ENCODE measurements around the gene HELZ2. TPM values are rescaled to one million over a fixed set of nuclear protein-coding genes. Genes with fewer than 3 reads are reported as not detected.
A peak's percentile ranks its signal among the peaks of the same experiment; 100 is the strongest.

HELZ2 gene
- total and polyA plus RNA-seq, 2 donors (not counting 1 experiment from before 2014, with no cell fraction given), result 36.3 to 52.6 TPM

DNA sequence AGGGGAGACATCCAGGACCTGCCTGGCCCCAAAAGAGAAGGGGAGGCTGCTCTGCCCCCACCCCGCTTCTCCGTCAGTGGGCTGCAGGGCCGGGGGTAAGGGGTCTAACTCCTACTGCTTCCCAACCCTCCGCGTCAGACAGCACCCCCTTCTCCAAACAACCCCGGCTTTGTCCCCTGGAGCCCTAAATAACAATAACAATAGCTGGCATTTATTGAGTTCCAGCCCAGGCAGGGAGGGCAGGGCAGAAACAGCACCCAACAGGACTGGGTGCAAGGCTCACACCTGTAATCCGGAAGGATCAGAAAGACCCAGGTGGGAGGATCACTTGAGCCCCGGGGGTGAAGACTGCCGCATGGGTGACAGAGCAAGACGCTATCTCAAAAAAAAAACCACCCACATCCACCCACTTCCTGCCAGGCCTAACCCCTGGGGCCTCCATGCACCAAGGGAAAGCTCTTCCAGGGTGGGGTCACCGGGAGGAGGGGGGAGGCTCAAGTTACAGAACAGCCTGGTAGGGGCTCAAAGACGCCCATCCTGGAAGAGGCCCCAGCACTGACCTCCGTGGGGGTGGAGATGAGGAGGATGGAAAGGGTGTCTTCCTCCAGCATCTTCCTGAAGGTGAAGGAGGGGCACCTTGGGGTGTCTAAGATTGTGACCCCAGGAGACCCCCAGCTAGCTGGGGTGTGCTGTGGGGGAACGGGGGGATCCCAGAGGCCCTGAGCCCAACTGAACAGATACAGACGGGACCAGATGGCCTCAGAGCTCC, 21.4 kb downstream of the HELZ2 start:
- H3K27me3 ChIP-seq (replicated peaks in 1 of 4; ENCODE audit: control extremely low read depth in 1 of 4, control insufficient read depth in 3 of 4, insufficient read depth in 4 of 4, low read length in 3 of 4), result peaks cover 0 to 5% (median 1%) of the 10 kb centered on the region in 4 experiments
- Mint-ChIP-seq H3K9me3 (ENCODE audit: insufficient read depth) (no peaks in the 10 kb centered on the region), H3K4me3 (peak overlapping the region; percentile 86), H3K4me1 (peaks cover 55% of the 10 kb centered on the region), H3K27ac (peak overlapping the region; percentile 89), H3K27me3 (no peaks in the 10 kb centered on the region)
- ChIA-PET POLR2A (interaction anchor here (0.6 to 2.3 kb wide), 14 partner anchors 10 to 593 kb away, joined by 3 to 9 read pairs (median 6); partner anchors contain the start of genes GMEB2, HELZ2, PPDPF and PTK6), CTCF (interaction anchor here (1.0 to 2.4 kb wide), 5 partner anchors 10 to 56 kb away, joined by 3 to 12 read pairs (median 7); partner anchors contain the start of gene PTK6)
- peak overlapping the region in 4 of 5 experiments; percentile 16 to 63 (median 27) for H3K4me3 ChIP-seq (ENCODE audit: control extremely low read depth in 1 of 5, extremely low read depth in 1 of 5, insufficient read depth in 1 of 5, low read depth in 2 of 5, low read length in 4 of 5)
- H3K36me3 ChIP-seq (replicated peaks in 1 of 2; ENCODE audit: control extremely low read depth in 1 of 2, control insufficient read depth in 1 of 2, extremely low read depth in 1 of 2, insufficient read depth in 2 of 2, low read length in 1 of 2), result no peaks in the 10 kb centered on the region
- H3K4me2 ChIP-seq (replicated peaks; ENCODE audit: low read depth, low read length, poor library complexity, severe bottlenecking), result peak overlapping the region; percentile 92
- H3K4me1 ChIP-seq (ENCODE audit: control insufficient read depth in 2 of 2, insufficient read depth in 2 of 2, low read length in 2 of 2), result peaks cover 38 to 57% of the 10 kb centered on the region in 2 donors
- TF ChIP-seq EZH2 (IDR thresholded peaks at IDR 0.05; ENCODE audit: borderline replicate concordance, insufficient read depth, low read depth, low read length, poor library complexity, severe bottlenecking), result no peak
- TF ChIP-seq, protein P1, sequence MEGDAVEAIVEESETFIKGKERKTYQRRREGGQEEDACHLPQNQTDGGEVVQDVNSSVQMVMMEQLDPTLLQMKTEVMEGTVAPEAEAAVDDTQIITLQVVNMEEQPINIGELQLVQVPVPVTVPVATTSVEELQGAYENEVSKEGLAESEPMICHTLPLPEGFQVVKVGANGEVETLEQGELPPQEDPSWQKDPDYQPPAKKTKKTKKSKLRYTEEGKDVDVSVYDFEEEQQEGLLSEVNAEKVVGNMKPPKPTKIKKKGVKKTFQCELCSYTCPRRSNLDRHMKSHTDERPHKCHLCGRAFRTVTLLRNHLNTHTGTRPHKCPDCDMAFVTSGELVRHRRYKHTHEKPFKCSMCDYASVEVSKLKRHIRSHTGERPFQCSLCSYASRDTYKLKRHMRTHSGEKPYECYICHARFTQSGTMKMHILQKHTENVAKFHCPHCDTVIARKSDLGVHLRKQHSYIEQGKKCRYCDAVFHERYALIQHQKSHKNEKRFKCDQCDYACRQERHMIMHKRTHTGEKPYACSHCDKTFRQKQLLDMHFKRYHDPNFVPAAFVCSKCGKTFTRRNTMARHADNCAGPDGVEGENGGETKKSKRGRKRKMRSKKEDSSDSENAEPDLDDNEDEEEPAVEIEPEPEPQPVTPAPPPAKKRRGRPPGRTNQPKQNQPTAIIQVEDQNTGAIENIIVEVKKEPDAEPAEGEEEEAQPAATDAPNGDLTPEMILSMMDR (IDR thresholded peaks at IDR 0.05), result no peak
- DNase-seq, result peak; percentile 90
- peaks cover 7% of the 10 kb centered on the region for H4K20me1 ChIP-seq (ENCODE audit: control insufficient read depth, insufficient read depth, low read length, poor library complexity, severe bottlenecking)
- H3K79me2 ChIP-seq (ENCODE audit: control insufficient read depth, insufficient read depth, low read length), result no peaks in the 10 kb centered on the region
- peaks cover 0 to 11% (median 0%) of the 10 kb centered on the region in 3 donors for H3K9me3 ChIP-seq (ENCODE audit: control extremely low read depth in 1 of 3, control insufficient read depth in 2 of 3, insufficient read depth in 1 of 3, low read length in 2 of 3)
- intact Hi-C loops (cut with micrococcal nuclease), result loop anchor here (1.0 to 2.0 kb wide), 6 partner anchors 10 to 312 kb away; partner anchors contain the start of gene PPDPF
- H3K9ac ChIP-seq (ENCODE audit: low read length), result peak overlapping the region; percentile 42
- ATAC-seq (ENCODE audit: low read depth), result peak; percentile 37
- 19% methylated on average over 6 of the region's 15 CpGs for WGBS (ENCODE audit: insufficient coverage)
- H3K27ac ChIP-seq (ENCODE audit: low read length in 2 of 2), result peak overlapping the region; percentile 79 to 84
- no peak overlapping the region for H2AFZ ChIP-seq (ENCODE audit: insufficient read depth, low read depth, low read length, poor library complexity, severe bottlenecking)

DNA sequence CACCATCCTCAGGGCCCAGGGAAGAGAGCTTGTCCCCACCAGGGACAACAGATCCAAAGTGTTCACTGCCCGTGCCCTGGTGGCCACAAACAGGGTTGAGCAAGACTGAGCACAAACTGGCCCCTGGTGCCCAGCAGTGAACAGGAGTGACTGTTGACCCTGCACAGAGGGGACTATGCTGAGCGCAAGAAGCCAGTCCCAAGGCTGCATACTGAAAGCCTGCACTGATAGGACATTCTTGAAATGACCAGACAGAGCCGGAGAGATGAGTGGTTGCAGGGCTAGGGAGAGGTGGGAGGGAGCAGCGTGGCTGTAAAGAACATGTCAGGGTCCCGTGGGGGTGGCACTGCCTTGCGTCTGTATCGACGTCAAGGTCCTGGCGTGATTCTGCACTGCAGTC, 23.0 kb downstream of the HELZ2 start:
- ATAC-seq (ENCODE audit: low read depth) (no peak), DNase-seq (no peak)
- CTCF ChIA-PET, result interaction anchor here (1.8 to 2.4 kb wide), 2 partner anchors 8 to 90 kb away, joined by 7 to 10 read pairs; no protein-coding TSS in a partner anchor
- Mint-ChIP-seq H3K27me3 (no peaks in the 10 kb centered on the region), H3K4me1 (peaks cover 59% of the 10 kb centered on the region), H3K27ac (peak overlapping the region; percentile 27), H3K4me3 (no peak overlapping the region), H3K9me3 (ENCODE audit: insufficient read depth) (no peaks in the 10 kb centered on the region)
- Histone ChIP-seq H2AFZ (ENCODE audit: insufficient read depth, low read depth, low read length, poor library complexity, severe bottlenecking) (no peak overlapping the region), H3K4me1 (ENCODE audit: control insufficient read depth in 2 of 2, insufficient read depth in 2 of 2, low read length in 2 of 2) (peaks cover 42 to 68% of the 10 kb centered on the region in 2 donors), H3K4me2 (replicated peaks; ENCODE audit: low read depth, low read length, poor library complexity, severe bottlenecking) (no peak overlapping the region), H3K36me3 (replicated peaks in 1 of 2; ENCODE audit: control extremely low read depth in 1 of 2, control insufficient read depth in 1 of 2, extremely low read depth in 1 of 2, insufficient read depth in 2 of 2, low read length in 1 of 2) (no peaks in the 10 kb centered on the region), H4K20me1 (ENCODE audit: control insufficient read depth, insufficient read depth, low read length, poor library complexity, severe bottlenecking) (peaks cover 7% of the 10 kb centered on the region), H3K27ac (ENCODE audit: low read length in 2 of 2) (no peak overlapping the region), H3K9ac (ENCODE audit: low read length) (no peak overlapping the region), H3K27me3 (replicated peaks in 1 of 4; ENCODE audit: control extremely low read depth in 1 of 4, control insufficient read depth in 3 of 4, insufficient read depth in 4 of 4, low read length in 3 of 4) (peaks cover 0 to 8% (median 1%) of the 10 kb centered on the region in 4 experiments), H3K79me2 (ENCODE audit: control insufficient read depth, insufficient read depth, low read length) (no peaks in the 10 kb centered on the region), H3K9me3 (ENCODE audit: control extremely low read depth in 1 of 3, control insufficient read depth in 2 of 3, insufficient read depth in 1 of 3, low read length in 2 of 3) (peaks cover 0 to 11% (median 0%) of the 10 kb centered on the region in 3 donors), H3K4me3 (ENCODE audit: control extremely low read depth in 1 of 5, extremely low read depth in 1 of 5, insufficient read depth in 1 of 5, low read depth in 2 of 5, low read length in 4 of 5) (no peak overlapping the region)
- POLR2A ChIA-PET, result no interaction called here
- no peak for TF ChIP-seq EZH2 (IDR thresholded peaks at IDR 0.05; ENCODE audit: borderline replicate concordance, insufficient read depth, low read depth, low read length, poor library complexity, severe bottlenecking)
- TF ChIP-seq, protein P1 (IDR thresholded peaks at IDR 0.05), result no peak
- 88% methylated on average over 9 of the region's 9 CpGs for WGBS (ENCODE audit: insufficient coverage)
- intact Hi-C loops (cut with micrococcal nuclease), result no loop called here
